ENCODE measurements around the gene FARP1.

DNA sequence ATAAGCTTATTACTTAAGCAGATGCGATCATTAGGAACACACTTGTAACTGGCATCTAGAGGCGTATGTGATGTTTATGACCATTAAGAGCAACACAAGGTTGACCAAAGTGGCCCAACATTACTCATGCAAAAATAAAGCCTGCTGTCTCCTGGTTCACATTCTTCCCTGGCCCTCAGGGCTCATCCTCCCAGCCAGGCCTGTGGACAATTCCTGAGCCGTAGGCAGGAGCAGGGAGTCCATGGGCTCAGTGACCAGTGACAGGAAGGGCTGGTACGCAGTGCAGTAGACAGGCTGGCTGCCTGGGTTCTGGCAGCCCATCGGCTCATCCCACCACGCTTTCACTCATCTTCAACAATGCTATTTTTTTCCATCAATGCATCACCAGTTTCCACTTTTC lies 328.0 kb downstream of the FARP1 start:
- TF ChIP-seq, protein P1, sequence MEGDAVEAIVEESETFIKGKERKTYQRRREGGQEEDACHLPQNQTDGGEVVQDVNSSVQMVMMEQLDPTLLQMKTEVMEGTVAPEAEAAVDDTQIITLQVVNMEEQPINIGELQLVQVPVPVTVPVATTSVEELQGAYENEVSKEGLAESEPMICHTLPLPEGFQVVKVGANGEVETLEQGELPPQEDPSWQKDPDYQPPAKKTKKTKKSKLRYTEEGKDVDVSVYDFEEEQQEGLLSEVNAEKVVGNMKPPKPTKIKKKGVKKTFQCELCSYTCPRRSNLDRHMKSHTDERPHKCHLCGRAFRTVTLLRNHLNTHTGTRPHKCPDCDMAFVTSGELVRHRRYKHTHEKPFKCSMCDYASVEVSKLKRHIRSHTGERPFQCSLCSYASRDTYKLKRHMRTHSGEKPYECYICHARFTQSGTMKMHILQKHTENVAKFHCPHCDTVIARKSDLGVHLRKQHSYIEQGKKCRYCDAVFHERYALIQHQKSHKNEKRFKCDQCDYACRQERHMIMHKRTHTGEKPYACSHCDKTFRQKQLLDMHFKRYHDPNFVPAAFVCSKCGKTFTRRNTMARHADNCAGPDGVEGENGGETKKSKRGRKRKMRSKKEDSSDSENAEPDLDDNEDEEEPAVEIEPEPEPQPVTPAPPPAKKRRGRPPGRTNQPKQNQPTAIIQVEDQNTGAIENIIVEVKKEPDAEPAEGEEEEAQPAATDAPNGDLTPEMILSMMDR (IDR thresholded peaks at IDR 0.05; ENCODE audit: insufficient read depth, low read length, poor library complexity, severe bottlenecking) = no peak
- no peak for TF ChIP-seq EZH2phosphoT487 (conservative IDR thresholded peaks at IDR 0.05; ENCODE audit: low read length)

Measured in SU-DHL-6 (cell line).